SK-N-SH (cell line): ENCODE measurements around the gene JAZF1. TPM values are rescaled to one million over a fixed set of nuclear protein-coding genes. Genes with fewer than 3 reads are reported as not detected.

Source experiments
- CTCF ChIA-PET: fragments of 300-600, 350-600 bp; formaldehyde crosslinking; extraction: SDS; loops from one replicate; lab custom pipeline; 2021; lab: Yijun Ruan, JAX
- POLR2A ChIA-PET: fragments of 350-600 bp; sonication (Branson Sonifier 250); formaldehyde crosslinking; extraction: SDS; loops from one replicate; lab custom pipeline; 2020; ENCODE audit warnings: antibody characterized with exemption, inconsistent platforms; lab: Yijun Ruan, JAX
- DNase-seq: peaks from one replicate; pipeline ENCODE4 v3.0.0; 2012
- H2AFZ ChIP-seq: fragments of 200-600 bp; sonication (generic); 2 replicates; pipeline ENCODE4 v1.8.1; 2016; ENCODE audit warnings: antibody characterized with exemption, mild to moderate bottlenecking, low read depth
- H3F3A ChIP-seq: fragments of 200-600 bp; sonication (generic); replicated peaks from 2 replicates; pipeline ENCODE3; 2016; ENCODE audit warnings: antibody characterized with exemption, mild to moderate bottlenecking; ENCODE audit not compliant: insufficient read depth
- H3K27ac ChIP-seq, 2 experiments: fragments of 200-500 bp in 1 of 2; fragments of 200-600 bp in 1 of 2; sonication (Bioruptor generic) in 1 of 2; sonication (generic), shearing (Covaris generic) in 1 of 2; 2 replicates each; pipeline versions ENCODE4 v1.5.1 to v1.6.1; 2014 to 2016; ENCODE audit warnings: low read depth in 2 of 2, inconsistent platforms in 1 of 2, low read length in 1 of 2, mild to moderate bottlenecking in 1 of 2, mixed read lengths in 1 of 2
- H3K27me3 ChIP-seq: fragments of 200-600 bp; sonication (generic), shearing (Covaris generic); 2 replicates; pipeline ENCODE4 v1.6.1; 2016; ENCODE audit warnings: mixed run types; ENCODE audit not compliant: insufficient read depth
- H3K36me3 ChIP-seq, 2 experiments: fragments of 200-500 bp in 1 of 2; fragments of 200-600 bp in 1 of 2; sonication (Bioruptor generic) in 1 of 2; sonication (generic) in 1 of 2; replicated peaks in 1 of 2; 2 replicates each; pipeline versions ENCODE3 to v1.5.1; 2014 to 2016; ENCODE audit warnings: low read length in 1 of 2, mild to moderate bottlenecking in 1 of 2; ENCODE audit not compliant: insufficient read depth in 2 of 2, control insufficient read depth in 1 of 2
- H3K4me1 ChIP-seq, 2 experiments: fragments of 200-500 bp in 1 of 2; fragments of 200-600 bp in 1 of 2; sonication (Bioruptor generic) in 1 of 2; sonication (generic), shearing (Covaris generic) in 1 of 2; 2 replicates each; pipeline versions ENCODE4 v1.5.1 to v1.6.1; 2014 to 2016; ENCODE audit warnings: low read depth in 1 of 2, low read length in 1 of 2, mixed run types in 1 of 2; ENCODE audit not compliant: insufficient read depth in 2 of 2, control insufficient read depth in 1 of 2
- H3K4me2 ChIP-seq: fragments of 200-600 bp; sonication (generic), shearing (Covaris generic); 2 replicates; pipeline ENCODE4 v1.6.1; 2017; ENCODE audit warnings: mixed run types
- H3K4me3 ChIP-seq, 2 experiments: fragments of 200-500 bp in 1 of 2; fragments of 200-600 bp in 1 of 2; sonication (Bioruptor generic) in 1 of 2; sonication (generic), shearing (Covaris generic) in 1 of 2; 2 replicates each; pipeline versions ENCODE4 v1.5.1 to v1.8.1; 2014 to 2016; ENCODE audit warnings: low read depth in 2 of 2, inconsistent platforms in 1 of 2, low read length in 1 of 2, mild to moderate bottlenecking in 1 of 2, mixed read lengths in 1 of 2, moderate library complexity in 1 of 2
- H3K79me2 ChIP-seq: fragments of 200-600 bp; sonication (generic); 2 replicates; pipeline ENCODE4 v1.8.1; 2017; ENCODE audit warnings: mild to moderate bottlenecking; ENCODE audit not compliant: insufficient read depth
- H3K9ac ChIP-seq: fragments of 200-600 bp; sonication (generic); 2 replicates; pipeline ENCODE4 v1.6.1; 2017; ENCODE audit warnings: mixed run types
- H3K9me2 ChIP-seq: fragments of 200-600 bp; sonication (generic); 2 replicates; pipeline ENCODE4 v1.6.1; 2017; ENCODE audit warnings: mixed run types
- H3K9me3 ChIP-seq: fragments of 200-600 bp; sonication (generic); 2 replicates; pipeline ENCODE4 v1.6.1; 2017; ENCODE audit warnings: mixed run types, mild to moderate bottlenecking, moderate library complexity
- H4K20me1 ChIP-seq: fragments of 200-600 bp; sonication (generic); 2 replicates; pipeline ENCODE4 v1.6.1; 2017; ENCODE audit warnings: mild to moderate bottlenecking, mixed run types; ENCODE audit not compliant: insufficient read depth
- CTCF ChIP-seq: fragments of 200-600 bp; sonication (generic); IDR thresholded peaks from 2 replicates; pipeline ENCODE4 v1.6.1; 2017; ENCODE audit warnings: antibody characterized with exemption, mild to moderate bottlenecking, moderate library complexity
- ELF1 ChIP-seq: IDR thresholded peaks from 2 replicates; pipeline ENCODE4 v1.4.0; 2012
- EP300 ChIP-seq, 2 experiments: IDR thresholded peaks; 2 replicates each; pipeline versions ENCODE4 v1.4.0 to v1.6.1; 2012; ENCODE audit warnings: borderline replicate concordance in 1 of 2, low read depth in 1 of 2, low read length in 1 of 2
- EZH2phosphoT487 ChIP-seq: fragments of 200-600 bp; sonication (generic); IDR thresholded peaks from 2 replicates; pipeline ENCODE4 v1.6.1; 2017; ENCODE audit warnings: low read depth, mixed run types, mild to moderate bottlenecking, antibody characterized with exemption, moderate library complexity, borderline replicate concordance
- FOXM1 ChIP-seq: IDR thresholded peaks from 2 replicates; pipeline ENCODE4 v1.4.0; 2012; ENCODE audit warnings: low read depth, mild to moderate bottlenecking
- GATA2 ChIP-seq: sonication (generic); formaldehyde crosslinking; IDR thresholded peaks from 2 replicates; pipeline ENCODE4 v1.5.0; 2020; ENCODE audit warnings: mild to moderate bottlenecking, missing genetic modification reagents
- MAX ChIP-seq: IDR thresholded peaks from 2 replicates; pipeline ENCODE4 v1.4.0; 2012; ENCODE audit warnings: low read depth
- MEF2A ChIP-seq: IDR thresholded peaks from 2 replicates; pipeline ENCODE4 v1.4.0; 2012; ENCODE audit warnings: low read depth, borderline replicate concordance
- MXI1 ChIP-seq: IDR thresholded peaks from 2 replicates; pipeline ENCODE4 v1.6.1; 2012; ENCODE audit warnings: mild to moderate bottlenecking, low read depth, low read length, improper control_type of control experiment
- NFIC ChIP-seq: IDR thresholded peaks from 2 replicates; pipeline ENCODE4 v1.4.0; 2012; ENCODE audit warnings: borderline replicate concordance
- NRF1 ChIP-seq: IDR thresholded peaks from 2 replicates; pipeline ENCODE4 v1.6.1; 2012; ENCODE audit warnings: low read depth, mild to moderate bottlenecking, low read length
- PBX3 ChIP-seq: IDR thresholded peaks from 2 replicates; pipeline ENCODE4; 2012
- RAD21 ChIP-seq: IDR thresholded peaks from 2 replicates; pipeline ENCODE4 v1.6.1; 2012; ENCODE audit warnings: mild to moderate bottlenecking, low read length
- REST ChIP-seq: IDR thresholded peaks from 2 replicates; pipeline ENCODE4 v1.6.1; 2012; ENCODE audit warnings: mild to moderate bottlenecking, low read depth, low read length, moderate library complexity
- ZBTB33 ChIP-seq: IDR thresholded peaks from 2 replicates; pipeline ENCODE4 v1.4.0; 2012; ENCODE audit warnings: low read depth, borderline replicate concordance
- polyA plus RNA-seq, 3 experiments: library from polyadenylated mRNA; depleted of rRNA; stranded (reverse); fragments of >200 nt; gene quantifications; 2 replicates each; pipeline ENCODE4 v1.2.3, GENCODE V29; 2012

The JAZF1 gene
- polyA plus RNA-seq, 1 of the 3 experiments (the other 2 are of a cell fraction): 1.7 TPM

- TF ChIP-seq REST (no peak), GATA2 (CRISPR knock-in tag) (no peak), EP300 (IDR thresholded peaks at IDR 0.05; ENCODE audit: borderline replicate concordance in 1 of 2, low read depth in 1 of 2, low read length in 1 of 2) (no peak), NFIC (no peak), MXI1 (no peak), PBX3 (no peak)
These were observed 15.3 kb downstream of the JAZF1 start (continued) for GRCh38 chr7:28165261-28165660.

GRCh38 chr7:28163949-28164348, 16.6 kb downstream of the JAZF1 start:
- Histone ChIP-seq H3K27ac (no peak overlapping the region), H3K36me3 (no peaks in the 10 kb centered on the region), H3K79me2 (0 out of 2 replicates have a peak, but pooled peaks cover 2% of the 10 kb centered on the region), H3K27me3 (no peaks in the 10 kb centered on the region), H3K4me1 (peaks cover 0 to 18% of the 10 kb centered on the region in 2 experiments; a peak in 3 of 4 replicates), H2AFZ (no peak overlapping the region), H3K9me3 (no peaks in the 10 kb centered on the region), H3K9me2 (no peaks in the 10 kb centered on the region), H3K4me2 (no peak overlapping the region), H3K4me3 (no peak overlapping the region), H4K20me1 (no peaks in the 10 kb centered on the region), H3F3A (peaks cover 6% of the 10 kb centered on the region), H3K9ac (no peak overlapping the region)
- ChIA-PET POLR2A (no interaction called here), CTCF (interaction anchor here (1.1 to 1.3 kb wide), 4 partner anchors 10 to 161 kb away, joined by 3 to 4 read pairs (median 4); no protein-coding TSS in a partner anchor)
- DNase-seq: no peak
- TF ChIP-seq MXI1: no peak
- no peak for TF ChIP-seq GATA2 (CRISPR knock-in tag)
- no peak for TF ChIP-seq PBX3
- TF ChIP-seq NRF1: no peak
- no peak for TF ChIP-seq RAD21
- no peak for TF ChIP-seq MEF2A
- TF ChIP-seq EZH2phosphoT487: no peak
- TF ChIP-seq EP300 (IDR thresholded peaks at IDR 0.05; ENCODE audit: borderline replicate concordance in 1 of 2, low read depth in 1 of 2, low read length in 1 of 2): no peak
- TF ChIP-seq NFIC: no peak
- no peak for TF ChIP-seq ZBTB33
- no peak for TF ChIP-seq ELF1
- no peak for TF ChIP-seq FOXM1
- no peak for TF ChIP-seq CTCF
- no peak for TF ChIP-seq REST
- no peak for TF ChIP-seq MAX
